HEK293 (cell line): ENCODE data around the gene CCDC85A.

Experiments used
- CTCF ChIP-seq: fragments of 450-650 bp; formaldehyde crosslinking; IDR thresholded peaks from 2 replicates; pipeline ENCODE4 v1.5.1; 2016; ENCODE audit warnings: missing biosample characterization, missing genetic modification characterization
- KLF1 ChIP-seq: fragments of 450-650 bp; formaldehyde crosslinking; IDR thresholded peaks from 2 replicates; pipeline ENCODE4 v1.5.1; 2016; ENCODE audit warnings: missing biosample characterization, missing genetic modification characterization
- PBX3 ChIP-seq: sonication (generic); formaldehyde crosslinking; IDR thresholded peaks from 2 replicates; pipeline ENCODE4 v1.8.1; 2022; ENCODE audit warnings: mild to moderate bottlenecking, moderate library complexity, missing genetic modification reagents
- REST ChIP-seq: fragments of 450-650 bp; formaldehyde crosslinking; IDR thresholded peaks from 2 replicates; pipeline ENCODE4 v1.5.1; 2016; ENCODE audit warnings: missing biosample characterization, missing genetic modification characterization
- ZBTB21 ChIP-seq: fragments of 450-650 bp; formaldehyde crosslinking; IDR thresholded peaks from 2 replicates; pipeline ENCODE4 v1.5.1; 2017; ENCODE audit warnings: missing biosample characterization, missing genetic modification characterization
- ZBTB8A ChIP-seq: fragments of 450-650 bp; formaldehyde crosslinking; IDR thresholded peaks from 2 replicates; pipeline ENCODE4 v1.5.1; 2016; ENCODE audit warnings: missing biosample characterization, missing genetic modification characterization
- ZNF146 ChIP-seq: fragments of 450-650 bp; formaldehyde crosslinking; IDR thresholded peaks from 2 replicates; pipeline ENCODE4 v1.5.1; 2016; ENCODE audit warnings: missing biosample characterization, missing genetic modification characterization
- ZNF280C ChIP-seq: fragments of 450-650 bp; formaldehyde crosslinking; IDR thresholded peaks from 2 replicates; pipeline ENCODE4 v1.5.1; 2016; ENCODE audit warnings: missing biosample characterization, missing genetic modification characterization
- ZNF354C ChIP-seq: fragments of 450-650 bp; formaldehyde crosslinking; IDR thresholded peaks from 2 replicates; pipeline ENCODE4 v1.5.1; 2016; ENCODE audit warnings: missing biosample characterization, missing genetic modification characterization, low read depth, borderline replicate concordance
- ZNF549 ChIP-seq: fragments of 450-650 bp; IDR thresholded peaks from 2 replicates; pipeline ENCODE4 v1.5.1; 2018; ENCODE audit warnings: missing biosample characterization, missing genetic modification characterization, mild to moderate bottlenecking, inconsistent platforms, moderate library complexity
- ZSCAN18 ChIP-seq: fragments of 450-650 bp; formaldehyde crosslinking; IDR thresholded peaks from 2 replicates; pipeline ENCODE4 v1.5.1; 2016; ENCODE audit warnings: missing biosample characterization, missing genetic modification characterization
- ZSCAN5A ChIP-seq: fragments of 450-650 bp; formaldehyde crosslinking; IDR thresholded peaks from 2 replicates; pipeline ENCODE4 v1.5.1; 2016; ENCODE audit warnings: missing biosample characterization, missing genetic modification characterization

GRCh38 chr2:56291711-56292110, 107.9 kb downstream of the CCDC85A start:
- no peak for TF ChIP-seq ZNF549 (tag by site-specific recombination)
- no peak for TF ChIP-seq PBX3 (CRISPR knock-in tag)
- TF ChIP-seq CTCF (tag by site-specific recombination) = no peak
- no peak for TF ChIP-seq REST (tag by site-specific recombination)
- no peak for TF ChIP-seq ZSCAN18
- TF ChIP-seq ZNF280C (tag by site-specific recombination) = no peak
- no peak for TF ChIP-seq ZNF146 (tag by site-specific recombination)
- no peak for TF ChIP-seq ZSCAN5A (tag by site-specific recombination)
- no peak for TF ChIP-seq ZBTB21 (tag by site-specific recombination)
- no peak for TF ChIP-seq KLF1 (tag by site-specific recombination)
- TF ChIP-seq ZBTB8A (tag by site-specific recombination) = no peak
- TF ChIP-seq ZNF354C (tag by site-specific recombination) = no peak
